ENCODE data around the gene AKT3.

The AKT3 gene

DNA sequence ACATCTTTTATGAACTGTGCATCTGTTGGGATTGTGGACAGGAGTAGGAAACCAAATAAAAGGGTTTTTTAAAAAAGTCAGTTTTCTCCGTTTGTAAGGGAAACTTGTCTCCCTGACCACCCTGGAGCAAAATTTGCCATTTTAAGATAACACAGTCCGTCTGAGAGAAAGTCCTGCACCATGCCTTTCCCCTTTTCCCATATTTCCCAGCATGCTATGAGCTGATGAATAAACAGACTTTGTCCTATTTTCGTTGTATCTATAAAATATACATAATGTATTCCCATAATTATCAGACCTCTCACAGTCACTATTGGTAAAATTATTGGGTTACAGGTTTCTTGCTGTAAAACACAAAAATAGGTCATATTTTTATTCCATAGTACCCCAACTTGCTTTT, 1.7 kb upstream of the AKT3 start:
- no peak overlapping the region for H3K9ac ChIP-seq (ENCODE audit: low read depth in 1 of 2, low read length in 2 of 2)
- H3K4me3 ChIP-seq (ENCODE audit: low read depth in 1 of 2, low read length in 2 of 2), result no peak overlapping the region
- H3K27ac ChIP-seq (ENCODE audit: low read depth, low read length), result no peak overlapping the region
- no peaks in the 10 kb centered on the region for H3K9me3 ChIP-seq (ENCODE audit: control insufficient read depth in 1 of 2, low read length in 2 of 2)
- peaks cover 0 to 37% of the 10 kb centered on the region in 2 donors for H3K27me3 ChIP-seq (ENCODE audit: control insufficient read depth in 1 of 2, insufficient read depth in 2 of 2, low read length in 2 of 2)
- H3K4me1 ChIP-seq (ENCODE audit: control insufficient read depth in 1 of 2, insufficient read depth in 2 of 2, low read length in 2 of 2), result no peaks in the 10 kb centered on the region
- H3K36me3 ChIP-seq (ENCODE audit: control insufficient read depth in 1 of 2, insufficient read depth in 2 of 2, low read length in 2 of 2), result no peaks in the 10 kb centered on the region

DNA sequence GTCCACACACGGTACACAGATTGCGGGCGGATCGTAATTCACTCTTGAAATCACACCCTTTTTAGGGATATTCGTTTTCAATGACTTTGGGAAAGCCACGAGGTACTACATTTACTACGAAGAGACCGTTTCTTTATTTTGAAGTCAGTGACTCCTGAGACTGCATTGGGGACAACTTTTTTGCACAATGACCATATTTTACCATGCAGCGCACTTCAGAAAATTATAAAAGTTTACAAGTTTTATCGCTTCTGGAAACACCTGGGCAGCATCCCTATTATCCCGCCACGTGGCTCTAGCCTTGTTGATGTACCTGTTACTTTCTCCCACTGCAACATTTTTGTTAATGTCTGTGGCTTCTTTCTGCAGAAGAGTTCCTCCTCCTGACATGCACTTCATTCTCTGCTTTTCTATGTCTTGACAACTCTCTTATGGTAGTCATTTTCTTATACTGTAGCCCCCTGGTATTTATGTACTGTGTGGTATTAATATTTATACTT, 1.3 kb upstream of the AKT3 start:
- Histone ChIP-seq H3K36me3 (ENCODE audit: control insufficient read depth in 1 of 2, insufficient read depth in 2 of 2, low read length in 2 of 2) (no peaks in the 10 kb centered on the region), H3K27me3 (ENCODE audit: control insufficient read depth in 1 of 2, insufficient read depth in 2 of 2, low read length in 2 of 2) (peaks cover 0 to 39% of the 10 kb centered on the region in 2 donors), H3K9me3 (ENCODE audit: control insufficient read depth in 1 of 2, low read length in 2 of 2) (no peaks in the 10 kb centered on the region), H3K4me1 (ENCODE audit: control insufficient read depth in 1 of 2, insufficient read depth in 2 of 2, low read length in 2 of 2) (no peaks in the 10 kb centered on the region), H3K27ac (ENCODE audit: low read depth, low read length) (no peak overlapping the region), H3K9ac (ENCODE audit: low read depth in 1 of 2, low read length in 2 of 2) (peak overlapping the region; percentile 16 to 52), H3K4me3 (ENCODE audit: low read depth in 1 of 2, low read length in 2 of 2) (peak overlapping the region; percentile 76 to 82)

DNA sequence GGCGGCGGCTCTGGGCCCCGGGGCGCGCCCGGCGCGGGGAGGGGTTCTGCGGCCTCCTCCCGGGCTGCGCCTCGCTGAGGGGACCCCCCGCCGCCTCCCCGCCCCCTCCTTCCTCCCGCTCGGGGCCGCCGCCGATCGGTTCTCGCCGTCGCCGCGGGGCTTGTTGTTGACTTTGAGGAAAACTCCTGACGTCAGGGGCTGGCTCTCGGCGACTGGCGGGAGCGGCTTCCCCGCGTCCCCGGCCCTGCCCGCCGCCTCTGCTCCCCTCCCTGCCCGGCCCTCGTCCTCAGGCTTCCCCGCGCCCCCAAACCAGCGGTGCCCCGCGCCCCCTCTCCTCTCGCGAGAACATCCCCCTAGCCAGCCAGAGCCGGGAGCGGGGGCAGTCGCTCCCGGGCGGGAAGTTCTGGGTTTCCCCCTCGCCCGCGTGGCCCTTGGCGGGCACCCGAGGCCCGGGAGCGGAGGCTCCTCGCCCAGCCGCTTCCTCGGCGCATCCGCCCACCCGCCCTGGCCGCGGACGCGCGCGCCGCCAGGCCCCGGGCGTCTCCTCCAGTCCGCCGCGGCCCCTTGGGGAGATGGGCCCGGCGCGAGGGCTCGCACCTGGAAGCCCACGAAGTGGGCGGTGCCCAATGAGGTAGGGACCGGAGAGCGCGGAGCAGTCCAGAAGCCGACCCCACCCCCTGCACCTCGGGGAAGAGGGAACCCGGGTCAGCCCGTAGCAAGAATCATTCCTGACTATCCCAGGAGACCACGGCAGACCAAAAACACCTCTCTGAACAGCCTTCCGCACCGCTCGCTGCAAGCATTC, 611 bp upstream of the AKT3 start:
- no peaks in the 10 kb centered on the region for H3K9me3 ChIP-seq (ENCODE audit: control insufficient read depth in 1 of 2, low read length in 2 of 2)
- H3K4me1 ChIP-seq (ENCODE audit: control insufficient read depth in 1 of 2, insufficient read depth in 2 of 2, low read length in 2 of 2), result no peaks in the 10 kb centered on the region
- peaks cover 0 to 39% of the 10 kb centered on the region in 2 donors for H3K27me3 ChIP-seq (ENCODE audit: control insufficient read depth in 1 of 2, insufficient read depth in 2 of 2, low read length in 2 of 2)
- peak overlapping the region; percentile 76 to 82 for H3K4me3 ChIP-seq (ENCODE audit: low read depth in 1 of 2, low read length in 2 of 2)
- H3K9ac ChIP-seq (ENCODE audit: low read depth in 1 of 2, low read length in 2 of 2), result peak overlapping the region; percentile 16 to 52
- H3K36me3 ChIP-seq (ENCODE audit: control insufficient read depth in 1 of 2, insufficient read depth in 2 of 2, low read length in 2 of 2), result no peaks in the 10 kb centered on the region
- peak overlapping the region; percentile 75 for H3K27ac ChIP-seq (ENCODE audit: low read depth, low read length)

DNA sequence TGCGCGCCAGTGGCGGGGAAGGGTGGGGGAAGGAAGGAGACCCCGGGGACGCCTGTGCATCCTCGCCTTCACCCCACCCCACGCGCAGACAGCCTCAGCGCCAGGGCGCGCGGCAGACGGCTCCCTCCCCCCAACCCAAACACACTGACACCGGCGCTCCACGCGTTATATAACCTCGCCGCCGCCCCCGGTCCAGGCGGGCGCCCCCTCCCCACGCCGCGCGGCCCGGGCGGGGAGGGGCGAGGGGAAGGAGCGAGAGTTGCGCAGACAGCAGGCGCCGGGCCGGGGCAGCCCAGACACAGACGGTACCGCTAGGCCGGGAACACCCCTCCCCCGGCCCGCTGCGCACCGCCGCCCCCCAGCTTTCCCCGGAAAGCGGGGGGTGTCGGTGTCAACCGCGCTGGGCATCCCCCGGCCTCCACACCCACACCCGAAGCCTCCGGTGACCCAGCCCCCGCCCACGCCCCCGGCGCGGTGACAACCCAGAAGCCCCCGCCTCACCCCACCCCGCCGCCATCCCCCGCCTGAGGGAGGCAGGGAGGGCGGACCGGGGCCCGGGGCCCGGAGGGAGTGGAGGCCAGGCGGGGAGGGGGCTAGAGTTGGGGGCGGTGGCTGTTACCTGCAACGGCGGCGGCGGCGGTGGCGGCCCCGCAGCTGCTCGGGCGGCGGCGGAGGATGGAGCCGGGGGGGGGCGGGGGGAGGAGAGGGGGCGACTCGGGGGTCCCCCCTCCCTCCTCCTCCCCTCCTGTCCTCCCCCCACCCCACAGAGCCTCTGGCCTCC, 432 bp downstream of the AKT3 start:
- Histone ChIP-seq H3K27me3 (ENCODE audit: control insufficient read depth in 1 of 2, insufficient read depth in 2 of 2, low read length in 2 of 2) (peaks cover 0 to 39% of the 10 kb centered on the region in 2 donors), H3K27ac (ENCODE audit: low read depth, low read length) (peak overlapping the region; percentile 73), H3K9me3 (ENCODE audit: control insufficient read depth in 1 of 2, low read length in 2 of 2) (no peaks in the 10 kb centered on the region), H3K4me3 (ENCODE audit: low read depth in 1 of 2, low read length in 2 of 2) (peak overlapping the region; percentile 57 to 61), H3K36me3 (ENCODE audit: control insufficient read depth in 1 of 2, insufficient read depth in 2 of 2, low read length in 2 of 2) (no peaks in the 10 kb centered on the region), H3K9ac (ENCODE audit: low read depth in 1 of 2, low read length in 2 of 2) (peak overlapping the region in 1 of 2 donors; percentile 27), H3K4me1 (ENCODE audit: control insufficient read depth in 1 of 2, insufficient read depth in 2 of 2, low read length in 2 of 2) (no peaks in the 10 kb centered on the region)

DNA sequence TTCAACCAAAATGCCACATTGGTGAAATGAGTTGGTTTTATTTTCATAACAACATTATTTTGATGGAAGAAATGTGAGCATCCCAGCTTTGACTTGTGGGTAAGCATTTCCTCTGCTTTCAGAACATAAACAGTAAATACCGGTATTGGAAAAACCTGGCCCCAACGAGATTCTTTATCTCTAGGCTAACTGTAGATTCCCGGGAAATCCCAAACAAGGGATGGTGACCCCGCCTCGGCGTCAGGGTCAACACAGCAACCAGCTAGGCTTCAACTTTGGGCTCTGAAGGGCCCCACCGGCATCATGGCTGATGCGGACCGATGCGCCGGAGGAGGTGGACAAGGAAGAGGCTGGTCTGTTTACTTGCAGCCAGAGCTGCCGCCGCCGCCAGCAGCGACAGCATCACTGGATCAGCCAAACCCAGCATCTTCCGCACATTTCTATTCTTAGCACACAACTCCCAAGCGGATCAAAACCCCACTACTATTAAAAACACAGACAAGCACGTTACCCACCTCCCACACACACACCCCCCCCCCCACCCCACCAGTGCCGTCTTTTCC, 1.1 kb downstream of the AKT3 start:
- H3K9me3 ChIP-seq (ENCODE audit: control insufficient read depth in 1 of 2, low read length in 2 of 2), result no peaks in the 10 kb centered on the region
- no peaks in the 10 kb centered on the region for H3K36me3 ChIP-seq (ENCODE audit: control insufficient read depth in 1 of 2, insufficient read depth in 2 of 2, low read length in 2 of 2)
- peaks cover 0 to 39% of the 10 kb centered on the region in 2 donors for H3K27me3 ChIP-seq (ENCODE audit: control insufficient read depth in 1 of 2, insufficient read depth in 2 of 2, low read length in 2 of 2)
- H3K4me3 ChIP-seq (ENCODE audit: low read depth in 1 of 2, low read length in 2 of 2), result peak overlapping the region; percentile 57 to 61
- H3K4me1 ChIP-seq (ENCODE audit: control insufficient read depth in 1 of 2, insufficient read depth in 2 of 2, low read length in 2 of 2), result no peaks in the 10 kb centered on the region
- H3K9ac ChIP-seq (ENCODE audit: low read depth in 1 of 2, low read length in 2 of 2), result peak overlapping the region in 1 of 2 donors; percentile 27
- H3K27ac ChIP-seq (ENCODE audit: low read depth, low read length), result peak overlapping the region; percentile 73

DNA sequence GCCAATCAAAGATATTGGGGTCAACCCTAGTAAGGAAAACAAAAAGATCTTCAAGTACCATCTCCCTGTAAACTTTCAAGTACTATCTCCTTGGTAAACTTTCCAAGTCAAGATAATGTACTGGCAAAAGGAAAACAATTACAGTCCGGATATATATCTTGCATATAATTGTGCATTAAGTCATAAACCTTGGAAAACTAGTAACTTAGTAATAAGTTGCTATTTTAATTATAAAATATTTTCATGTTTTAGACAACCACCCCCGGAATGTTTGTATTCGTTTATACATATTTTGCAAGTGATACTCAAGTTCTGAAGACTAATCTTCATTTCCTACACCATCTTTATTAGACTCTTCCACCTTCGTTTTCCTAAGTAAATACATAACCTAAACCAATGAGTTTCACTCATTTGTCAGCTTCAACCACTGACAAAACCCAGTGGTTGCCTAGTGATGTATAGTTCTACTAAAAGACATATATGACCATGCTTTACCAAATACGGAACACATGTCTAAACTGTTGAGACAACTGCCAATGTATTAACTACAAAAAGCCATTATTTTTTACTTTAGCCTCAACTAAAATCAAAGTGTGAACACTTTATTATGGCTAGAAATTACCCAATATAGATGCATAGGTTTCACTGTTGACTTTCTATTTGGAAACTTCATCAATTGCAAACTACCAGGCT, 1.7 kb downstream of the AKT3 start:
- H3K4me1 ChIP-seq (ENCODE audit: control insufficient read depth in 1 of 2, insufficient read depth in 2 of 2, low read length in 2 of 2), result no peaks in the 10 kb centered on the region
- peaks cover 0 to 39% of the 10 kb centered on the region in 2 donors for H3K27me3 ChIP-seq (ENCODE audit: control insufficient read depth in 1 of 2, insufficient read depth in 2 of 2, low read length in 2 of 2)
- H3K4me3 ChIP-seq (ENCODE audit: low read depth in 1 of 2, low read length in 2 of 2), result peak overlapping the region; percentile 57 to 61
- H3K36me3 ChIP-seq (ENCODE audit: control insufficient read depth in 1 of 2, insufficient read depth in 2 of 2, low read length in 2 of 2), result no peaks in the 10 kb centered on the region
- no peak overlapping the region for H3K9ac ChIP-seq (ENCODE audit: low read depth in 1 of 2, low read length in 2 of 2)
- H3K9me3 ChIP-seq (ENCODE audit: control insufficient read depth in 1 of 2, low read length in 2 of 2), result no peaks in the 10 kb centered on the region
- H3K27ac ChIP-seq (ENCODE audit: low read depth, low read length), result no peak overlapping the region

DNA sequence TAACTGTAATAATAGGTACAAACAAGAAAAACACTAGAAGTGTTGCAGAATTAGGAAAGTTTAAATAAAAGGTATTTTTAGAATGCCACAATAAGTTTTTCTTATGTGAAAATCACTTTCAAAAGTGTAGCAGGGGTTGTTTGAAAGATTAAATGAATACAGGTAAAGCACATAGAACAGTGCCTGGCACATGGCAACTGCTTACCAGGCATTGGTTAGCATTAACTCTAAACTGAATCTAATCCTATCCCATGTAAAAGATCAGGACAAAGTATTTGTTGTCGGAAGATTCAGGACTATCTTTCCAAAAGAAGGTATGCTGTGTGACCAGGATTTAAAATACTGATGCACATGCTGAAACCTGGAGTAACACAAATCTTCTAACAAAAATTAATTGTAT, 3.3 kb downstream of the AKT3 start:
- no peaks in the 10 kb centered on the region for H3K4me1 ChIP-seq (ENCODE audit: control insufficient read depth in 1 of 2, insufficient read depth in 2 of 2, low read length in 2 of 2)
- no peak overlapping the region for H3K9ac ChIP-seq (ENCODE audit: low read depth in 1 of 2, low read length in 2 of 2)
- no peak overlapping the region for H3K27ac ChIP-seq (ENCODE audit: low read depth, low read length)
- H3K9me3 ChIP-seq (ENCODE audit: control insufficient read depth in 1 of 2, low read length in 2 of 2), result no peaks in the 10 kb centered on the region
- no peak overlapping the region for H3K4me3 ChIP-seq (ENCODE audit: low read depth in 1 of 2, low read length in 2 of 2)
- H3K27me3 ChIP-seq (ENCODE audit: control insufficient read depth in 1 of 2, insufficient read depth in 2 of 2, low read length in 2 of 2), result peaks cover 0 to 27% of the 10 kb centered on the region in 2 donors
- no peaks in the 10 kb centered on the region for H3K36me3 ChIP-seq (ENCODE audit: control insufficient read depth in 1 of 2, insufficient read depth in 2 of 2, low read length in 2 of 2)

DNA sequence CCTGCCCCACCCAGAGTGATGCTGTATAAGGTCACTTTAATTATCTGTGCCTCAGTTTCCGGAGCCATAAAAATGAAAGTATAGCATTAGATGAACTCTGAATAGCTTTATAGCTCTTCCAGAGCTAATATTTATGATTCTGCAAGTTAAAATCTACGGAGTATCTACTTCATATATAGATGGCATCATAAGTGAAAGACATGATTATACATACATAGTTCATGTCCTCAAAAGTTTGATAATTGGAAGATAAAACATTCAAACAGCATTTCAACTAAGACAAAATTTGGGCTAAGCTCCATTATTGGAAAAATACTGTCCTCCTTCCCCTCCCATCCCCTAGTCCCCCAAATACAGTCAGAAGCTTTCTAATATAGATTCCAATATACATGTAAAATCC, 4.2 kb downstream of the AKT3 start:
- no peak overlapping the region for H3K27ac ChIP-seq (ENCODE audit: low read depth, low read length)
- peaks cover 0 to 19% of the 10 kb centered on the region in 2 donors for H3K27me3 ChIP-seq (ENCODE audit: control insufficient read depth in 1 of 2, insufficient read depth in 2 of 2, low read length in 2 of 2)
- no peak overlapping the region for H3K4me3 ChIP-seq (ENCODE audit: low read depth in 1 of 2, low read length in 2 of 2)
- no peak overlapping the region for H3K9ac ChIP-seq (ENCODE audit: low read depth in 1 of 2, low read length in 2 of 2)
- no peaks in the 10 kb centered on the region for H3K9me3 ChIP-seq (ENCODE audit: control insufficient read depth in 1 of 2, low read length in 2 of 2)
- H3K4me1 ChIP-seq (ENCODE audit: control insufficient read depth in 1 of 2, insufficient read depth in 2 of 2, low read length in 2 of 2), result no peaks in the 10 kb centered on the region
- no peaks in the 10 kb centered on the region for H3K36me3 ChIP-seq (ENCODE audit: control insufficient read depth in 1 of 2, insufficient read depth in 2 of 2, low read length in 2 of 2)

DNA sequence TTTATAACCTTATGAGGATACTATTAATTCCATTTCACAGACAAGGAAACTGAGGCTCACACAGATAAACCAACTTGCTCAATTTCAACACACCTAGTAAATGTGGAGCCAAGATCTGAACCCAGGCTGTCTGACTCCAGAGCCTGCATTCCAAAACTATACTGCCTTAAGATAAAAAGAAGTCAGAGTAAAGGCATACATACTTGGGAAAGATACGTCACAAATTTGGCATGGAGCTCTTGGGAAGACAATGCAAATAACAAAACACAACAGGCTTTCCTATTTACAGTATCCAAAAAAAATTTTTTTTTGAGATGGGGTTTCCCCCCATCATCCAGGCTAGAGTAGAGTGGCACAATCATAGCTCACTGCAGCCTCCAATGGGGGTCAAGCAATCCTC, 5.9 kb downstream of the AKT3 start:
- Histone ChIP-seq H3K27me3 (ENCODE audit: control insufficient read depth in 1 of 2, insufficient read depth in 2 of 2, low read length in 2 of 2) (peaks cover 0 to 18% of the 10 kb centered on the region in 2 donors), H3K4me1 (ENCODE audit: control insufficient read depth in 1 of 2, insufficient read depth in 2 of 2, low read length in 2 of 2) (no peaks in the 10 kb centered on the region), H3K9ac (ENCODE audit: low read depth in 1 of 2, low read length in 2 of 2) (no peak overlapping the region), H3K27ac (ENCODE audit: low read depth, low read length) (no peak overlapping the region), H3K36me3 (ENCODE audit: control insufficient read depth in 1 of 2, insufficient read depth in 2 of 2, low read length in 2 of 2) (no peaks in the 10 kb centered on the region), H3K4me3 (ENCODE audit: low read depth in 1 of 2, low read length in 2 of 2) (no peak overlapping the region), H3K9me3 (ENCODE audit: control insufficient read depth in 1 of 2, low read length in 2 of 2) (no peaks in the 10 kb centered on the region)
